Adrenal gland (tissue), 12 donors: ENCODE data around the gene NAALADL2. TPM values are rescaled to one million over a fixed set of nuclear protein-coding genes. Genes with fewer than 3 reads are reported as not detected.

Source experiments
- DNase-seq, 7 donors: peaks; one replicate each; pipeline ENCODE4 v3.0.0-alpha.2; 2019 to 2020
- H3K27ac ChIP-seq, 5 donors: fragments of 200-600 bp; sonication (generic) in 4 of 5; 1 replicate in 3 of 5; 2 replicates in 2 of 5; pipeline versions ENCODE4 v1.5.1 to v1.8.0; 2016 to 2020; ENCODE audit warnings: mild to moderate bottlenecking in 1 of 5
- H3K27me3 ChIP-seq: fragments of 200-600 bp; 2 replicates; pipeline ENCODE4 v1.8.0; 2021
- H3K36me3 ChIP-seq, 2 donors: fragments of 200-600 bp; replicated peaks in 1 of 2; 1 replicate in 1 of 2; 2 replicates in 1 of 2; pipeline versions ENCODE4 v1.5.1 to v1.8.0; 2018 to 2022
- H3K4me1 ChIP-seq, 2 donors: fragments of 200-600 bp; replicated peaks in 1 of 2; 1 replicate in 1 of 2; 2 replicates in 1 of 2; pipeline versions ENCODE4 v1.5.1 to v1.8.0; 2018 to 2021
- H3K4me3 ChIP-seq, 4 donors: fragments of 200-600 bp; sonication (generic) in 3 of 4; one replicate each; pipeline ENCODE4 v1.5.1; 2016 to 2018
- H3K9me3 ChIP-seq, 3 donors: fragments of 200-600 bp; sonication (generic) in 1 of 3; replicated peaks in 1 of 3; 1 replicate in 2 of 3; 2 replicates in 1 of 3; pipeline versions ENCODE4 v1.5.1 to v1.8.0; 2016 to 2021
- CTCF ChIP-seq, 6 experiments: fragments of 450-650 bp in 4 of 6; fragments of 200-600 bp in 2 of 6; sonication (generic) in 1 of 6; IDR thresholded peaks; 1 replicate in 5 of 6; 2 replicates in 1 of 6; pipeline versions ENCODE4 v1.5.1 to v1.8.0; 2016 to 2021; ENCODE audit warnings: antibody characterized with exemption in 6 of 6, mild to moderate bottlenecking in 2 of 6, moderate library complexity in 1 of 6
- POLR2A ChIP-seq, 2 donors: fragments of 450-650 bp; IDR thresholded peaks; one replicate each; pipeline ENCODE4 v1.6.1; 2017; ENCODE audit warnings: antibody characterized with exemption in 2 of 2, mild to moderate bottlenecking in 2 of 2, moderate library complexity in 1 of 2
- WGBS, 4 donors: extraction: QIAGEN DNeasy Blood & Tissue Kit in 2 of 4; methylation state at CpG; one replicate each; pipeline versions ENCODE4 v1.1.5 to v1.1.7; 2013 to 2017; 5-methylcytosine and 5-hydroxymethylcytosine counted together
- intact Hi-C, 2 donors: fragments of 100-400 bp; cut with DNase I; formaldehyde crosslinking; loops; one replicate each; pipeline versions ENCODE4 v1.14.1 to v1.15.0; 2022 to 2023
- polyA plus RNA-seq, 3 donors: library from polyadenylated mRNA; stranded (reverse); fragments of 200-250 nt in 2 of 3; fragments of 350-450 nt in 1 of 3; fragmentation: Illumina TruSeq in 1 of 3; extraction: RNeasy Lipid Tissue Mini Kit (QIAGEN cat#74804) in 1 of 3; gene quantifications; one replicate each; pipeline ENCODE4 v1.2.3, GENCODE V29; 2013 to 2014
- total RNA-seq, 9 donors: library from RNA; depleted of rRNA in 4 of 9; stranded (reverse); fragments of >200 nt in 4 of 9; fragments of 120-200 nt in 1 of 9; fragmentation: NEBNext Ultra II Directional in 1 of 9; extraction: Animal tissue kit (Norgen Biotek cat#: 25700) in 1 of 9; gene quantifications; one replicate each; pipeline versions ENCODE4 v1.1.0 to v1.2.4, GENCODE V29; 2013 to 2023
- donor health status: healthy with polysubstance abuse.
- donor health status: Bipolar disorder and iron deficiency.
- donor health status: DM: yes; HTN: yes; CAD: no.
- donor health status: DM: no; HTN: no; CAD: no.
- donor health status: DM: no; HTN: no; CAD: no.
- donor health status: DM: yes; HTN: yes; CAD: no.

Gene NAALADL2
- total and polyA plus RNA-seq, 12 donors = 0.24 to 7.8 (median 4.8) TPM

DNA sequence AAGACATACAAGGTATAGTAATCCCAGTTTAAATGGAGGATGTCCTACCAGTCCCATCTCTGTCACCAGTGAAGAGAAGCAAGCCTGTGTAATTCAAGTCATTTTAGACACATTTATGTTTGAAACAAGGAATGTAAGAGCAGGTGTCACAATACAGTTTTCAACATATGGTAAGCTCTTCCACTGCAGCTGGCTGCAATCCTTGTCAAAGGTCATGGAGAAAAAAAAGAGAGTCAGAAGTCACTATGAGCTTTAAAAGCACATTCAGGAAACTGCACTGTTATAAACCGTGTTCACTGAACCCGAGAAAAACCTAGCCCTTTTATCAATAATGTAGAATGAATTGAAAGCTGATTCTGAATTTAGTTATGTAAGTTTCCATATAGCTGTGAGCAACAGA lies 206.4 kb downstream of the NAALADL2 start:
- Histone ChIP-seq H3K4me3 (no peak overlapping the region), H3K4me1 (no peaks in the 10 kb centered on the region), H3K36me3 (no peaks in the 10 kb centered on the region), H3K9me3 (no peaks in the 10 kb centered on the region), H3K27ac (no peak overlapping the region), H3K27me3 (no peaks in the 10 kb centered on the region)
- 63 to 79% (median 73%) methylated on average over 2 of the region's 2 CpGs for WGBS, 4 donors
- no peak for TF ChIP-seq CTCF (IDR thresholded peaks at IDR 0.05)
- TF ChIP-seq POLR2A (IDR thresholded peaks at IDR 0.05) = no peak
- DNase-seq = no peak
- intact Hi-C loops = no loop called here

DNA sequence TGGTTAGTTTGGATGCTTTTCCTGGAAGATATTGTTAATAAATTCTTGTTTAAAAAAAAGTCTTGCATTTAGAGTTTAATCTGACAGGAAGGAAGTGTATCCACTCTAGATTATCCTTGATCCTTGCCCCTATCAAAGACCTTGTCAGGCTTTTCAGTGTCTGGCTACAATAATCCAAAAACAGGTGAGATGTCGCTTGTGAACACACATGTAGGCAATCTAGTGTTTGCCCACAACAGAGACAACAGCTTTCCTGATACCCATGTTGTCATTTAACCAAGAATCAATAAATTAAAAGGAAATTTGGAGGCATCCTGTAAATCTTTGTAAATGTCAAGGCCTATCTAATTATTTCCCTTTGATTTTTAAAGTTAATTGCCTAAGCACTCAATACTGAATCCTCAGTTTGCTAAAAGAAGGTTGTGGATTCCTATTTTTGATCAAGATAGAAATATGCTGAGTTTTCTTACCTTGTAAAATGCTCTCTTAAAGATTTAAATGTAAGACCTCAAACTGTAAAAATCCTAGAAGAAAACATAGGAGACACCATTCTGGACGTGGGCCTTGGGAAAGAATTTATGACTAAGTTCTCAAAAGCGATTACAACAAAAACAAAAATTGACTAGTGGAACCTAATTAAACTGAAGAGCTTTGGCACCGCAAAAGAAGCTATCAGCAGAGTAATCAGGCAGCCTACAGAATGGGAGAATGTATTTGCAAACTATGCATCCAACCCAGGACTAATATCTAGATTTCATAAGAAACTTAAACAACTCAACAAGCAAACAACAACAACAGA lies 207.7 kb downstream of the NAALADL2 start:
- no peak for DNase-seq
- TF ChIP-seq POLR2A (IDR thresholded peaks at IDR 0.05) (no peak), CTCF (IDR thresholded peaks at IDR 0.05) (no peak)
- WGBS, 4 donors = 79 to 86% (median 84%) methylated on average over 4 of the region's 4 CpGs
- H3K27ac ChIP-seq = no peak overlapping the region
- H3K4me3 ChIP-seq = no peak overlapping the region
- intact Hi-C loops = no loop called here
- H3K4me1 ChIP-seq = no peaks in the 10 kb centered on the region
- no peaks in the 10 kb centered on the region for H3K9me3 ChIP-seq
- no peaks in the 10 kb centered on the region for H3K36me3 ChIP-seq
- no peaks in the 10 kb centered on the region for H3K27me3 ChIP-seq

DNA sequence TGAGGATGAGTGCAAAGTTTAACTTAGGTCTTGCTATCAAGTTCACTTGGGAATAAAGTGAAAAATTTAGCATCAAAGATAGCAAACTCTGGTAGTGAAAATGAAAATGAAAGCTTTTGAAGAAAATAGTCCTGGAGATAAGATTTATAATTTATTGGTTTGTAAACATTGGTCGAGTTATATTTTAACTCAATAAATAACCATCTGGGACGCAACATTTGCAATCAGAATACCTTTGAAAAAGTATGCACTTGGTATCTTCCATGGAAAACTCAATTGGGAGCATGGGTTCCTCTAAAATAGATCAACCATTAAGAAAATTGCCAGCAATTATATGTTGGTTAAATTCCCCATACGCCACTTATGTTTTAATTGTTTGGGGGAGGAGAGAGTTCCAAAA lies 209.5 kb downstream of the NAALADL2 start:
- 70 to 81% (median 75%) methylated on average over 3 of the region's 3 CpGs for WGBS, 4 donors
- intact Hi-C loops = no loop called here
- no peak for DNase-seq
- Histone ChIP-seq H3K4me3 (no peak overlapping the region), H3K27me3 (no peaks in the 10 kb centered on the region), H3K36me3 (no peaks in the 10 kb centered on the region), H3K9me3 (no peaks in the 10 kb centered on the region), H3K27ac (no peak overlapping the region), H3K4me1 (no peaks in the 10 kb centered on the region)
- no peak for TF ChIP-seq POLR2A (IDR thresholded peaks at IDR 0.05)
- no peak for TF ChIP-seq CTCF (IDR thresholded peaks at IDR 0.05)

- no peak for TF ChIP-seq CTCF (IDR thresholded peaks at IDR 0.05)
- no peak for TF ChIP-seq POLR2A (IDR thresholded peaks at IDR 0.05)
- Histone ChIP-seq H3K9me3 (no peaks in the 10 kb centered on the region), H3K36me3 (no peaks in the 10 kb centered on the region), H3K27ac (no peak overlapping the region), H3K4me3 (no peak overlapping the region), H3K4me1 (no peaks in the 10 kb centered on the region), H3K27me3 (no peaks in the 10 kb centered on the region)
- WGBS, 4 donors = 68 to 82% (median 75%) methylated on average over 3 of the region's 3 CpGs
- intact Hi-C loops = no loop called here
- no peak for DNase-seq
Observed at GRCh38 chr3:175070946-175071345, 211.8 kb downstream of the NAALADL2 start.
